ENCODE results near the gene SLC4A2.
A peak's percentile ranks its signal among the peaks of the same experiment; 100 is the strongest.

SLC4A2 gene

DNA sequence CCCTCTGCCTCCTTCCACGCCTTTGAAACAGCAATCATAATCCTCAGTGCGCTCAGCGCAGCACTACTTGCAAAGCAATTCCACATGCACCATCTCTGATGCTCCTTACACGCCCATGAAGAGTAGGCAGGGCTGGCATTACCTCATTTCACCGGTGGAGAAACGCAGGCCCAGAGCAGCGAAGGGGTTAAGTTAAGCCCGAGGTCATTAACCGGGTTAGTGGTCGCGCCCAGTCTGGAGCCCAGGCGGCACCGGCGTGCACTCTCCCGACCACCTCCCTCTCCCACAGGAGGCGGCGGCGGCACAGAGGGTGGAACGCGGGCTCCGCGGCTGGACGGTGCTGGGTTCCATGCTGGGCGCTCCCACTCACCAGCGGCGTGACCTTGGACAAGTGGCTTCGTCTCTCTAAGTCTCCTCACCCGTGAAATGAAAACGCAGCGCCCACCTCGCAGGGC lies 20.7 kb downstream of the SLC4A2 start:
- no peak for DNase-seq (ENCODE audit: low spot score)

DNA sequence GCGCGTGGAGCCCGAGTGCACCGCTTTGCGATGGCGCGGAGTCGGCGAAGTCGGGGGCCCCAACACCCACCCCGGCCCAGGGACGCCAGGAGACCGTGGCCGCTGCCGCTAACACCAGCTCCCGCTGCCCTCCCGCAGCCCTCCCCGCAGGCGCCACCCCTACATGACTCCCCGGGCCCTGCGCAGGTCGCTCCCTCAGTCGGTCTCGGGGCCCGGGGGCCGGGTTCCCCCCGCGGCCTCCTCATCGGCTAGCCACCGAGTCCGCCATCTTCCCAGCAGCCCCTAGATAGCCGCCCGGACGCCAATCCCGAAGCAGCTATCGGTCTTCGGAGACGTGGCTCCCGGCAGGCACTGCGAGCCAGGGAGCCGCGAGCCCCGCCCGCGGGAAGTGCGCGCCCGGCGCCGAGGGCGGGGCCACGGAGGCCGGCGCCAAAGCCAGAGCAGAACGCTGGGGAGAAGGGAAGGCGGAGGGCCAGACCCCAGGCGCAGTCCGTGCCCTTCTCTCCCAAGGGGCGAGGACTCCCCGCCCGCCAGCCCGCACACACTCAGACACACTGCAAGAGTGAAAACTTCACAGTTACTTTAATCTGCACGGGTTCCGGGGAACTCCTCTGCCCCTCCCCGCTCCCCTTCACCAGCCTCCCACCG lies 21.3 kb downstream of the SLC4A2 start, which contains the start of gene FASTK:
TSS of gene FASTK (minus strand) at position 288 of the 648 bp plus-strand sequence. CDS start at position 245, 43 bp downstream.
- peak; percentile 83 for DNase-seq (ENCODE audit: low spot score)

DNA sequence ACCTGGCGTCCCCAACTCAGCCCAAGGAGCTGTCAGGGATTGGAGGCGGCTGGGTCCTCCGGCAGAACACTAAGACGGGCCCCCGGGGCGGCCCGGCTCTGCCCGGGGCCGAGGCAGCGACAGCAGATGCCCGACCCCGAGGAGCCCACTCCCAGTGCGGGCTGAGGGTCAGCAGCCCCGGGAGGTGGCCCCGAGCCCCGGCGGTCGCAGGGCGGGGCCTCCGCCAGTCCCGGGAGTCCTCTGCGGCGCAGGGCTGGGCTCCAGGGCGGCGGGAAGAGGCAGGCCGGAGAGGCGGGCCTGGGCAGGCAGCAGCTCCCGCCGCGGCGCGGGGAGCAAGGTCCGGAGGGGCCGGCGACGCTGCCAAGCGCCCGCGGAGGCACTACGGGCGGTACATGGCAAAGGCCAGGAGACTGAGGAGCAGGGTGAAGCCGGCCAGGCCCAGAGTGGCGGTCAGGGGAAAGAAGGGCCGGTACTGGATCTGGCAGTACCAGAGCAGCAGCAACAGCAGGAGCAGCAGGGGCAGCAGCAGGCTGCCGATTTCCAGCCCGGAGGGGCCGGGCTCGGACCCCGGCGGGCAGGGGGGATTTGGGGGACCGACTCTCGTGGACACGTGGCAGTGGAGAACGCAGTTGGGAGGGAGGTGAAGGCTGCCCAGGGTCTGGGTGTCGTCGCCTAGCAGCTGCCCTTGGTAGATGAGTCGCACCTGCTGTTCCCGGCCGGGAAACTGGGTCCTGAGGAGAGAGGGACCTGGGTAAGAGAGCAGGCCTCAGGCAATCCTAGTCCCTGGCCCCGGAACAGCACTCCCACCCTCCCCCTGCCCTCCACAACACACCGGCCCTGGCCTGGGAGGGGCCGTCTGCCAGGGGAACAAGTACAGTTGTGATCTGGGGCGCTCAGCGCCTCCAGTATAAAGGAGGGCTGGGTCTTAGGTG lies 22.0 kb downstream of the SLC4A2 start:
- no peak for DNase-seq (ENCODE audit: low spot score)

DNA sequence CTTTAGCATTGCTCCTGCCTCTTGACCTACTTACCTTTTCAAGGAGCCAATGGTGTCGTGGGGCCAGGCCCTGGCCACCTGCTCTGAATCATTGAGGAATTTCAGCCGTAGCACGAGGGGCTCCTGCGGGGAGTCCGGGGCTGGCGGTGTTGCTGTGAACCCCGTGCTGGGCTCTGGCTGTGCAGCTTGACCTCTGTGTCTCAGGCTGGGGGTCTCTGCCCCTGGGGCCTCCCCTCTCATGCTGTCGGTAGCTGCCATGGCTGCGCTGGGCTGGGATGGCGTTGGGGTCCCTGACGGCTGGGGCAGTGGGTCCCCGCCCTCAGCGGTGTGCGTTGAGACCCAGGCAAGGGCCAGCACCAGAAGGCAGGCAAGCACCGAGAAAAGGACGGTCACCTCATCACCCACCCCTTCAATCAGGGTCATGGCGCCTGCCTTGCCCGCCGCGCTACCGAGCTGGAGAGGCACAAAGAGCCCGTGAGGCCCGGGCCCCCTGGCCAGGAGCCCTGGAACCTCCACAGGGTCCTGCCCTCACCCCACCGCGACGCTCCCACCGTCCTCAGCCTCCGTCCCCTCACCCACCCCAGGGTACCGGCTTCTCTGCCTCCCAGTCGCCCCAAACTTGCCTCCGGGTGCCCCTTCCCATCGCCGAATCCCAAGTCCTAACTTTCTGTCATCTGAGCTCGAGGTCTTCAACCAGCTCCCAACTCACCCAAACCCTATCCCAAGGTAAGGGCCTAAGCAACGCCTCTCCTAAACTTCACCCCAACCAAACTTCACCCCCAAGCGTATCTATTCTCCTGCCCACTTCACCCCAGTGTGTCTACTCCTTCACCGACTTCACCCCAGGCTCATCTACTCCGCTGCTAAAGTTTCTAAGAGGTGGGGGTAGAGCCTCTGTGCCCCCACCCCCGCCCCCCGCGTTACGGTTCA lies 23.0 kb downstream of the SLC4A2 start:
- DNase-seq (ENCODE audit: low spot score) = no peak

DNA sequence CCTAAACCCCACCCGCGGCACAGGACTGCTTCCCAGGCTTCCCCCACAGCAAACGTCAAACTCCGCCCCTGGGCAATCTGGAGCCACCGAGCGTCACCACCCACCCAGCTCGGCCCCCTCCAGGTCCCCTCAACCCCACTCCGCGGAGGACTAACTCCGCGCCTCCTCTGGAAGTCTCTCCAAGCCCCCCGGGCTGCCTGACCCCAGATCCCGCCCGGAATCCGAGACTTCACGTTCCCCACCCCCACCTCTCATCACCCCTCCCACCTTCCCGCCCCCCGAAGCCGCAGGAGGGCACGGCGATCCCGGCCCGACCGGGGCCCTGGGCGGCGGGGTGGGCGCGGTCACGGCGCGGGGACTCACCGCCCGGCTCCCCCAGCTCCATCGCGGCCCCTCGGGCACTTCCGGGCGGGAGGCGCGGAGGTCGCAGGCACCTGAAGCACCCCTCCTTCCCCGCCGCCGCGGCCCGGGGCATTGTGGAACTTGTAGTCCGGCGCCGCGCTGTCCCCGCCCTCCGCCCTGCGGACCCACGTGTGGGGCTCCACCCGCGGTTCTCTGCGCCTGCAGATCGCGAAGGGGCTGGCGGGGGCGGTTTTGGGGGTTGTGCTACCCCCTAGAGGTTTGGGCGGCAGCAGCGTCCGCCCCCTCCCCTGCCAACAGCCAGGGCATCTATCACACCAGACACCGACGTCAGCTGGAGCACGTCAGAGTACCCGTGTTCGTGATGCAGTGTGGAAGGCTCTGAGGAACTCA lies 23.9 kb downstream of the SLC4A2 start, which contains the start of gene TMUB1:
TSS of gene TMUB1 (minus strand) at position 423 of the 753 bp plus-strand sequence. CDS start 930 bp downstream, outside the sequence.
- DNase-seq (ENCODE audit: low spot score) = no peak

DNA sequence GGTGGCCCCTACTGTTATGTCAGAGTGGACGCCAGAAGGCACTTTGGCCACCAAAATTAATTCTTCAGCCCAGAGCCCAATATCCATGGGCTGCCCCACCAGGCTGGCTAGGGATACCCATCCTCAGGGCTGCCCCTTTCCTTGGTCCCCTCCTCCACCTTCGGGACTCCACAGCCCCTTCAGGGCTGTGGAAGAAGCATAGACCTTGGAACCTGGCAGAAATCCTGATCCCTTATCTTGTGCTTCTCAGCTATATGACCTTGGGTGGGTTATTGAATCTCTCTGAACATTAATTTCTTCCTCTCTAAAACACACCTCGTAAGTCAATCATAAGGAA lies 24.4 kb downstream of the SLC4A2 start:
- DNase-seq (ENCODE audit: low spot score) = no peak

DNA sequence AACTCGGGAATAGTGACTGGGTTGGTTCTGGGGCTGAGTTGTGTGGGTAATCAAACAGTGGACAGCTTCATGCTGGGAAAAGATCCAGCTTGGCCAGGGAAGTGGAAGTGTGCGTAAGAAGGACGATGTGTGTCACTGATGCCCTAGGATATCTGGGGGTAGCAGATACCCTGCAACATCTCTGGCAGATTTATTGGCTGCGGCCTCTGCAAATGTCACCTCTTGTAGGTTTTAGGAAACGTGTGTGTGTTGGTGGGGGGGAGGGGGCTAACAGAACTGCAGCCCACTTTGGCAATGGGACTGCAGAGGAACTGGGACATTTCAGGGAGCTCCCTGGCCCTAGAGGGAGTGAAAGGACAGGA lies 25.9 kb downstream of the SLC4A2 start:
- DNase-seq (ENCODE audit: low spot score) = no peak

DNA sequence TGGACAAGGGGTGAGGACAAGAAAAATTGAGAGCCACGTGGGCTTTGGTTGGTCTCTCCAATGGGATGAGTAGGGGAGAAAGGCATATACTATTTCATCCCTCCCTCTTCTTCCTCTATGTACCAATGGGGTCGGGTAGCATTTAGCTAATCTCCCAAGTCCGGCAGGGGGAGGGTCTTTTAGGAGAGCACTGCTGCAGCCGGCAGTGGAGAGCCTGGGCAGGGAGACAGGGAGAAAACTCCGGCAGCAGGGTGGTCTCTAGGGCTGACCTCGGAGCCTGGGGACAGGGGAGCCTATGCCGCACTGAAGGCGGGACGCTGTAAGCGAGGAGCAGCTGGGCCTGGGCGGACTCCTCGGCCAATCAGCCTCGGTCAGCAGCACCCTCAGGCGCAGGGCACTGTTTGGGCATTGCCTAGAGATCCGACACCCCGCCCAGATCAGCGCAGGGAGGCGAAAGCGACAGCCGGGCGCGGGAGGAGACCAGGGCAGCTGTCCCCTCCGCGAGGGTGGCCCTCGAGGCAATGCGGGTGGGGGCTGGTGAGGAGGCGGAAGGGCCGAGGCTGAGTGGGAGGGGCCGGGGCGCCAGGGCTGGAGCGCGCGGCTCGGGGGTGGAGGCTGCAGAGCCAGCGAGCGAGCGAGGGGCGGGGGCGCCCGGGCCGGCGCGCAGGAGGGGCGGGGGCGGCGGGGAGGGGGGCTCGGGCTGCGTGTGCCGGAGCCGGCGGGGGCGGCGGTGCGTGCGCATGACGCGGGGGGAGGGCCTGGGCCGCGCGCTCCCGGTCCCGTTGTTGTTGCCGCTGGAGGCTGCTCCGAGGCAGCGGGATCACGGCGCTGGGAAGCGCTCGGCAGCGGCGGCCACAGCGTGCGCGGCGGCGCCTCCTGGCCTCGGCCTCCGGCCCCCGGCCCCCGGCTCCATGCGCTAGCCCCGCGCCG lies 26.6 kb downstream of the SLC4A2 start, which contains the start of gene AGAP3:
TSS of gene AGAP3 (plus strand) at position 785 of the 930 bp plus-strand sequence. CDS start 267 bp downstream, outside the sequence.
- DNase-seq (ENCODE audit: low spot score) = no peak

DNA sequence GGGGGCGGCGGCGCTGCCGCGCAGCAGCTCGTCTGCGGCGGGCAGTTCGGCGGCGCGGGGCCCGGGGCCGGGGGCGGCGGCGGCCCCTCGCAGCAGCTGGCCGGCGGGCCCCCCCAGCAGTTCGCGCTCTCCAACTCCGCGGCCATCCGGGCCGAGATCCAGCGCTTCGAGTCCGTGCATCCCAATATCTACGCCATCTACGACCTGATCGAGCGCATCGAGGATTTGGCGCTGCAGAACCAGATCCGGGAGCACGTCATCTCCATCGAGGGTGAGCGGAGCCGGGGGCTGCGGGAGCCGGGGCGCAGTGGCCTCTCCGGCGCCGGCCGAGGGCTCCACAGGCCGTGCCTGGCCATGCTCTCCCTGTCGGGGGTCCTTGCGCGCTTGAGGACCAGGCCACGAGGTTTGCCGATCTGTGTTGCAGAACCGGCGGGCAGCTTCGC lies 27.4 kb downstream of the SLC4A2 start:
- DNase-seq (ENCODE audit: low spot score) = no peak

DNA sequence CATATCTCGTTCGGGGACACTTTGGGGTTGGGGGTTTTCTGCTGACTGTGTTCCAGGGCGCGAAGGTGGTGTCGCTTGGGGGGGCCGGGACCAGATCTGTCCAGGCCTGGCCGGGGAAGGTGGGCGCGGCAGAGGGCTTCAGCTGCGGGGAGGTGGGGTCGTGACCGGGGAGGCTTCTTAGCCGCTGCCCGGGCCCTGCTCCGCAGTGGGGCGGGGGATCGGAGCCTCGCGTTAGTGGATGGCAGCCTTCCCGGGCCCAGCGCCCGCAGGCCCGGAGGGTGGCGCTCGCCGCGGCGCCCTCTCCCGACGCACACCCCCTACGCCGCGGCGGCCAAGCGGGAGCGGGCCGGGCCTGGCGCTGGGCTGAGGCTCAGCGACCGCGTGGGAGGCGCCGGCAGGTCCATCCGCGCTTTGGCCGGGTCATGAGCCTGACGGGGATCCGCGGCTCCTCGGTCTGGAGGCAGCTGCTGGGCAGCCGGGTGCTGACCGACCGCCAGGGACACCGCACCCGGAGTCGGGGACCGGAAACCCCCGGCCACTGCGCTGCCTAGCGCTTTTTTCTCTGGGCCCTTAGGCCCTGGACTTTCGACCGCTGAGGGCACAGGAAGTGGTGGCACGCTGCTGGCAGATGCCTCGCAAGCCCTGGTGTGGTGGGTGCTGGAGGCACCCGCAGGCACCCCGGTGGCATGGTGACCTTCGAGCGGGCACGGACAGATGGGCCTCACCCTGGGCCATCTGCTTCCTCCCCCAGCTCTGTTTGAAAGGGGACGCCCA lies 28.0 kb downstream of the SLC4A2 start:
- no peak for DNase-seq (ENCODE audit: low spot score)

DNA sequence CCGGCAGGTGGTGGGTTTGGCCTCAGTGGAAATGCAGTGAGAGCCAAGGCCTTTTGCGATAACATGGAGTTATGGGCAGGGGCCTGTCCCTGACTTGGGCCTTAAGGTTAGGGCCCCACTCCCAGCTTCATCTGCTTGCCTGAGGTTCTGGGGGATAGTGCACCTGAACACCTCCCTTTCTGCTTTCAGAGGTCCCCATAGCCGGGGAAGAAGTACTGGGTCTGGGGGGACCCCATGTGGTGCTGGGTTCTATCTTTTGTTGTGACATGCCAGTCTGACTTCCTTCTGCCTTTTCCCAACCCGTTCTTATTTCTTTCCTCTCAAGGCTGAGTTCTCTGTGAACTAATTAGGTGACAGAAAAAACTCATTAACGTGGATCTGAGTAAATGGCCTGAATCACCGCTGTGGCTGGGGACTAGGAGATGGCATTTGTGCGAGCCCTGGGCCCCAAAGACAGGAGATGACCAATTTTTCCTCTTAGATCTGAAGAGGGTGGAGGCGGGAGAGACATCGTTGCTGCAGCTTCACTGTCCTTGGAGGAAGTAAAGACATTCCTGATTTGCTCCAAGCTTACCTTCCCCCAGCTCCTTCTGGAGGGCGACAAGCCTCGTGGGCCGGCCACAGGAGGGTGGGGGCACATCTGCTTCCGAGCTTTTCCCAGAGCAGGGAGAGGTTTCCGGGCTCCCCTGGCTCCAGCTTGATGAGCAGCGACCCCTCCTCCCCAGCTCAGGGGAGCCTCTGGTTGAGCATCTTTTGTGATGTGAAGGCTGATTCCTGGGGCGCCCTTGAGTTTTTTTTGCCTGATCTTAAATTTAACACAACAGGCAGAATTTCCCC lies 28.8 kb downstream of the SLC4A2 start:
- DNase-seq (ENCODE audit: low spot score) = peak; percentile 50

DNA sequence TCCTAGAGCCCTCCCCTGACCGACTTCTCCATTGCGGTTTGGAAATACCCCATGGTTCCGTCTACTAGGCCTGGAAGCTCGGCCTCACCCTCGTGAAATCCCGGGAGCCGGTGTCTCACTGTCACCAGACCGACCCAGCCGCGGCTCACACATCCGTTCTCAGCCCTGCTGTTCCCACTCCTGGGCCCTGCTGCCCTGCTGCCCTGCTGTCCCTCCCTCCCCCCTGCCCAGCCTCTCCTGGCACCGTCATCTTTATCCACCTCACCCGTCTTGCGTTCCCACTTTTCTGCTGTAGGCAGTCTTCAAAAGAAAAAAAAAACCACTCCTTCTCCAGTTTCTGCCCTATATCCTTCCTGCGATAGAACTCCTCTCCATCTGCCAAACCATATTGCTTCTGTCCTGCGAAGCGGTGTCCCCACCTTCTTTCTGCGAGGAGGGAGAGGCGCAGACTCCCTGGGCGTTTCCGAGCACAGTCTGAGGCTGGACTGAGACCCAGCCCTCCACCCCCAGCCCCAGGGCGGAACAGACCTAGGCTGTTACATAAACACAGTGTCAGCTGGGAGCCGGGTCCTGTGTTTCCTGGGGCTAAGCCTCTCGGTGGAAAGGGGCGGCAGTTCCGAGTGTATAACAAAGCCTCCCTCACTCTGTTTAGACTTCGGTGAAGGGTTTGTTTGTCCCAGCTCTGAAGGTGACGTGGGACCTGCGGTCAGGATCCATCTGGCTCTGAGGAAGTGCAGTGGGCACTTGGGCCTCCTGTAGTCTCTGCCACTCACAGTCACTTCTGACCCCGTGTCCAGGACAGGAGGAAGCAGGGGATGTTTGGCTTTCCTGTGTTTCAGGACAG lies 29.7 kb downstream of the SLC4A2 start:
- peak; percentile 93 for DNase-seq (ENCODE audit: low spot score)

DNA sequence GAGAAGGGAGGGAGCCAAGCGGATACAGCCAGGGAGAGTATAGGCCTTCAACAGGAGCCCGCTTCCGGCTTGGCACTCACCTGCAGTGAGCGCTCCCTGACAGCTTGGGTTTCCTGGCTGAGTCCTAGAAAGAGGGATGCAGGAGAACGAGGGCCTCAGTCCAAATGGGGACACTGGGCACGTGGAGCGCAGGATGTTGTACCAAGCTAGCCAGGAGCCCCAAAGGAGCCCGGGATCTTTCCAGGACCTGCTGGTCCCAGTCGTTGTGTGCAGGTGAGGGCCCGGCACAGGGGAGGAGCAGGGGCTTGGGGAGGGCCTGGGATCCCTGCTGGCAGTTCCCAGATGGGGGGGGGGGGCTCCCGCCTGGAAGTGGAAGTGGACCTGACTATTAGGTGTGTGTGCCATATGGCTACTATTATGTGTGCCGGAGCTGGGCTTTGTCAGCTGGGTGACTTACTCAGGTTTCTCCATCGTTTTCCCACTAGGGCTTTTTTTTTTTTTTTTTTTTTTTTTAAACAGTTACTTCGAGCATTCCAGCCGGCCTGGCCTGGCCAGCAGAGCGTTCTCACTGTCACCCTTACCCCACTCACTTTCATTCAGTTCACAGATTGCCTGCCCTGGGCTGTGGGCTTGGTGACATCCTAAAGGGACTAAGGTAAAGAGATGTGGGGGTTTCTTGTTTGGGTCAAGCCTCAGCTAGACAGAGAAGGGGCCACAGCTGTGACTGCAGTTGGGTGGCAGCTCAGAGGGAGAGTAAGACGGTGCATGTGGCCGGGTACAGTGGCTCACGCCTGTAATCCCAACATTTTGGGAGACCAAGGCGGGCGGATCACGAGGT lies 30.7 kb downstream of the SLC4A2 start:
- DNase-seq (ENCODE audit: low spot score) = no peak

DNA sequence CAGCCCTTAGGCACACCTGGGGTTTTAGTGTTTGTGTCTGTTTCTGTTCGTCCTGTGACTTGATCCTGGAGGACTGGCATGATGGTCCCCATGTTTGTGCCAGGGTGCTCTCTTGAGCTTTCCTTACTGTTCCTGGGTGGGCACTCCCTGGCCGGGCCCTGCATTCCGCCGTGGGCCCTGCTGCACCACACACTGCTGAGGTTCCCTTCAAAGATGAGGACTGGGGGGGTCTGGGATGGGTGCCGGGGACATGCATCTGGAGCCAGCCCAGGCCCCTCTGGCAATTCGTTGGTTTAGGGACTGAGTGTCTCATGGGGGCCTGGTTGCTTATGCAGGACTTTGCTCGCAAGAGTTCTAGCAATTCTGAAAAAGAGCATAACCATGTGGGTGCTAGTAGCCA lies 31.6 kb downstream of the SLC4A2 start:
- no peak for DNase-seq (ENCODE audit: low spot score)

DNA sequence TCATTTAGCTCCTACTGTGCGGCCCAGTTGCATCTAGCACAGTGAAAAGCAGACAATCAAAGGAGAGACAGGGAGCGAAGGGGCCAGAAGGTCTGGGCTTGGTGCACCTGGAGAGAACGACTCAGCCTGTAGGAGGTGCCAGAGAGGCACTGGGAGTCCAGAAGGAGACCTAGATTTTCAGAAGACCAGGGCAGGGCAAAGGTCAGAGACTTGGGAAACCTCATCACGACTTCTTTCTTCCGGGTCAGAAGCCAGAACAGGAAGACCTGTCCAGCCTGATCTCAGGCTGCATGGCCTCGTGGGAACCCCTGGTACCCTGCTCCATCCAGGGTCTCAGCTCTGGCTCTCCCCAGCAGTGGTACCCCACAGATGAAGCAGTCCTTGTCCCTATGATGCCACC lies 32.0 kb downstream of the SLC4A2 start:
- DNase-seq (ENCODE audit: low spot score) = peak; percentile 63

DNA sequence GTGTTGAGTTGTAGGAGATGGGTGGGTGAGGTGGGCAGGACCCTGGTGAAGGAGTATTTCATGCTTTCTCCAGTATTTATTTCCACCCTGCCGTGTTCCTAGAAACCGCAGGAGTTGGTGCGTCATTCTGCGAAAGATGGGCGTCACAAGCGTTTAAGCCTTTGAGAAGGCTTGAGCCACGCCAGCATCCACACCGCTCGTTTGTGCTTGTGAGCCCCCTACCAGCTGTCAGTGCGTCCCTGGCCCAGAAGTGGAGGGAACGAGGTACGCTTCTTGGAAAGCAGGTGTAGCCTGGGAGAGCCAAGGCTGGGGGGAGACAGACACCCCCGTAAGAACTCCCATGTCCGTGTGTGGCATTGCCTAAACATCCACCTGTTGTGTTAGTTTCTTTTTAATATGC lies 32.6 kb downstream of the SLC4A2 start:
- DNase-seq (ENCODE audit: low spot score) = no peak

Data from kidney capillary endothelial cell (primary cell).